ENCODE results near the gene CAT.

Gene CAT

DNA sequence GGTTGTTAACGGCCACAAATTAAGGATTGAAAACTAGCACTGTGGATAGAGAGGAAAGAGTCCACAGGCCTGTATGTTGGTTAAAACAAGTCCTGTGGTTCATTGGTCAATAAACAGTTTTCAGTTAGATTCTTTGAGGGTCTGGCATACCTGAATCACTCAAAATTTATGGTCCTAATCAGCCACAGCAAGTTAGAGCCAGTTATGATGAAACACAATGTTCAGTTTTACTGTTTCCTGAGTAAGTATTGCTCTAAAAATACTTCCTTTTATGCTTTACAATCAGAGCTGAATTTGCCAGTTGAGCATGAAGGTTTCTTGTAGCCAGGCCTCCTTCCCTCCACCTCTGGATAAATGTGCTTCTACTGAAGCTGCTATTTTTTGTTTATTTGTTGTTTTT, 12.9 kb upstream of the CAT start:
- TF ChIP-seq ISL1 (CRISPR knock-in tag; IDR thresholded peaks at IDR 0.05) (no peak), OSR1 (CRISPR knock-in tag; IDR thresholded peaks at IDR 0.05) (no peak), ZNF565 (CRISPR knock-in tag; conservative IDR thresholded peaks at IDR 0.05; ENCODE audit: low read depth) (no peak), ZNF70 (CRISPR knock-in tag; IDR thresholded peaks at IDR 0.05) (no peak), ARNTL (CRISPR knock-in tag; IDR thresholded peaks at IDR 0.05; ENCODE audit: borderline replicate concordance, low read depth) (no peak), ZFP30 (CRISPR knock-in tag; IDR thresholded peaks at IDR 0.05) (no peak), CSDC2 (CRISPR knock-in tag; IDR thresholded peaks at IDR 0.05) (no peak), PPARA (CRISPR knock-in tag; IDR thresholded peaks at IDR 0.05; ENCODE audit: borderline replicate concordance) (no peak)

DNA sequence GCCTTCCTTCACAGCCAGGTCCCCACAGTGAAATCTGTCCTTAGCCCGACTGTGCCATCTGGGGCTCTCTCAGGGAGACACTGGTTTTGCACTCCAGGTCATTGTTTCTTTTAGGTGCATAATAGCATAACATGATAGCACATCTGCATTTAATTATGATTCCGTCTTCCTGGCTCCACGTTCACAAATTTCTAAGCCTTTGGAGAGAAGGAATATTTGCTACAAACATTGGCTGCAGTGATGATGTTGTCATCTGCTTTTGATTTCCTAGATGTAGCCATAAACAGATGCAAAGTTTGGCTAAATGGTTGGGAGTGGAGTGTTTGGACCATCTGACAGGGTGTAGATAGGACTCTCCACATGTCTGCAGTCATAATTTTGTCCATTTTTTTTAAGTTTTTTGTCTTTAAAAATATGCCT, 12.0 kb upstream of the CAT start:
- TF ChIP-seq, protein P1, sequence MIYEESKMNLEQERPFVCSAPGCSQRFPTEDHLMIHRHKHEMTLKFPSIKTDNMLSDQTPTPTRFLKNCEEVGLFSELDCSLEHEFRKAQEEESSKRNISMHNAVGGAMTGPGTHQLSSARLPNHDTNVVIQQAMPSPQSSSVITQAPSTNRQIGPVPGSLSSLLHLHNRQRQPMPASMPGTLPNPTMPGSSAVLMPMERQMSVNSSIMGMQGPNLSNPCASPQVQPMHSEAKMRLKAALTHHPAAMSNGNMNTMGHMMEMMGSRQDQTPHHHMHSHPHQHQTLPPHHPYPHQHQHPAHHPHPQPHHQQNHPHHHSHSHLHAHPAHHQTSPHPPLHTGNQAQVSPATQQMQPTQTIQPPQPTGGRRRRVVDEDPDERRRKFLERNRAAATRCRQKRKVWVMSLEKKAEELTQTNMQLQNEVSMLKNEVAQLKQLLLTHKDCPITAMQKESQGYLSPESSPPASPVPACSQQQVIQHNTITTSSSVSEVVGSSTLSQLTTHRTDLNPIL (CRISPR knock-in tag; IDR thresholded peaks at IDR 0.05; ENCODE audit: low read depth), result no peak
- TF ChIP-seq ESRRG (CRISPR knock-in tag; IDR thresholded peaks at IDR 0.05), result no peak
- no peak for TF ChIP-seq ZFP30 (CRISPR knock-in tag; IDR thresholded peaks at IDR 0.05)
- no peak for TF ChIP-seq GLIS3 (CRISPR knock-in tag; IDR thresholded peaks at IDR 0.05)
- TF ChIP-seq, protein P2, sequence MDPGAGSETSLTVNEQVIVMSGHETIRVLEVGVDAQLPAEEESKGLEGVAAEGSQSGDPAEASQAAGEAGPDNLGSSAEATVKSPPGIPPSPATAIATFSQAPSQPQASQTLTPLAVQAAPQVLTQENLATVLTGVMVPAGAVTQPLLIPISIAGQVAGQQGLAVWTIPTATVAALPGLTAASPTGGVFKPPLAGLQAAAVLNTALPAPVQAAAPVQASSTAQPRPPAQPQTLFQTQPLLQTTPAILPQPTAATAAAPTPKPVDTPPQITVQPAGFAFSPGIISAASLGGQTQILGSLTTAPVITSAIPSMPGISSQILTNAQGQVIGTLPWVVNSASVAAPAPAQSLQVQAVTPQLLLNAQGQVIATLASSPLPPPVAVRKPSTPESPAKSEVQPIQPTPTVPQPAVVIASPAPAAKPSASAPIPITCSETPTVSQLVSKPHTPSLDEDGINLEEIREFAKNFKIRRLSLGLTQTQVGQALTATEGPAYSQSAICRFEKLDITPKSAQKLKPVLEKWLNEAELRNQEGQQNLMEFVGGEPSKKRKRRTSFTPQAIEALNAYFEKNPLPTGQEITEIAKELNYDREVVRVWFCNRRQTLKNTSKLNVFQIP (CRISPR knock-in tag; IDR thresholded peaks at IDR 0.05; ENCODE audit: borderline replicate concordance, low read depth), result no peak
- TF ChIP-seq ZC3H10 (CRISPR knock-in tag; IDR thresholded peaks at IDR 0.05), result no peak
- no peak for TF ChIP-seq ZNF70 (CRISPR knock-in tag; IDR thresholded peaks at IDR 0.05)
- TF ChIP-seq TCF4 (CRISPR knock-in tag; IDR thresholded peaks at IDR 0.05; ENCODE audit: borderline replicate concordance), result peak; percentile 99
- TF ChIP-seq, protein P3, sequence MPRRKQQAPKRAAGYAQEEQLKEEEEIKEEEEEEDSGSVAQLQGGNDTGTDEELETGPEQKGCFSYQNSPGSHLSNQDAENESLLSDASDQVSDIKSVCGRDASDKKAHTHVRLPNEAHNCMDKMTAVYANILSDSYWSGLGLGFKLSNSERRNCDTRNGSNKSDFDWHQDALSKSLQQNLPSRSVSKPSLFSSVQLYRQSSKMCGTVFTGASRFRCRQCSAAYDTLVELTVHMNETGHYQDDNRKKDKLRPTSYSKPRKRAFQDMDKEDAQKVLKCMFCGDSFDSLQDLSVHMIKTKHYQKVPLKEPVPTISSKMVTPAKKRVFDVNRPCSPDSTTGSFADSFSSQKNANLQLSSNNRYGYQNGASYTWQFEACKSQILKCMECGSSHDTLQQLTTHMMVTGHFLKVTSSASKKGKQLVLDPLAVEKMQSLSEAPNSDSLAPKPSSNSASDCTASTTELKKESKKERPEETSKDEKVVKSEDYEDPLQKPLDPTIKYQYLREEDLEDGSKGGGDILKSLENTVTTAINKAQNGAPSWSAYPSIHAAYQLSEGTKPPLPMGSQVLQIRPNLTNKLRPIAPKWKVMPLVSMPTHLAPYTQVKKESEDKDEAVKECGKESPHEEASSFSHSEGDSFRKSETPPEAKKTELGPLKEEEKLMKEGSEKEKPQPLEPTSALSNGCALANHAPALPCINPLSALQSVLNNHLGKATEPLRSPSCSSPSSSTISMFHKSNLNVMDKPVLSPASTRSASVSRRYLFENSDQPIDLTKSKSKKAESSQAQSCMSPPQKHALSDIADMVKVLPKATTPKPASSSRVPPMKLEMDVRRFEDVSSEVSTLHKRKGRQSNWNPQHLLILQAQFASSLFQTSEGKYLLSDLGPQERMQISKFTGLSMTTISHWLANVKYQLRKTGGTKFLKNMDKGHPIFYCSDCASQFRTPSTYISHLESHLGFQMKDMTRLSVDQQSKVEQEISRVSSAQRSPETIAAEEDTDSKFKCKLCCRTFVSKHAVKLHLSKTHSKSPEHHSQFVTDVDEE (CRISPR knock-in tag; IDR thresholded peaks at IDR 0.05), result peak; percentile 81; the same call in 1 of the 2 replicates
- TF ChIP-seq ZNF8 (CRISPR knock-in tag; IDR thresholded peaks at IDR 0.05), result no peak
- no peak for TF ChIP-seq ZNF565 (CRISPR knock-in tag; conservative IDR thresholded peaks at IDR 0.05; ENCODE audit: low read depth)
- ATAC-seq, result peak; percentile 95

More for the DNA sequence above, 12.9 kb upstream of the CAT start:
- ATAC-seq, result no peak; the same call in 2 of the 3 replicates

DNA sequence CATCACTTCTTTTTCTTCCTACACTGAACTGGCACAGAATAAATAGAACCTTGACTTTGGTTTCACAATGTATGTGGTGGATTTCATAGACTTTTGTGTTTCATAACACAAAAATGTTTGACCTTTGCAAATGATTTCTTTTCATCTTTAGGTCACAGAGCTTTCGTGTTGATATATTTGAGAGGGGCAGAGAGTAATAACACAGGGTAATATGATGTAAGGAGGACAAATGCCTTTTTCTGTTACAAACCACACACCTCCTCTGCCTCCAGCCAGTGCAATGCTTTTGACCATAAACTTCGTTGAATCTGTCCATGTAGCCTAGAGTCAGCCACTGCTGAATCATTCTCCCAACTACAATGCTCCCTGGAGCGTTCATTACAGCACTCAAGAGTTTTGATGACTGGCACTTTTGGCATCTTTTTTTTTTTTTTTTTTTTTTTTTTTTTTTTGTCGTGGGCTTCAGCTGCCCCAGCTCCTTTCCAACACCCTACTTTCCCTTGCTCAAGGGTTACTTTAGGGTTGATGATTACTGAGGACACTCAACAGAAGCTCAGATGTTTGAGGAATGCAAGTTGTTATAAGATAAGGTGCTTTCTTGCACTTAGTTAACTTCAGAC, 11.4 kb upstream of the CAT start:
- peak; percentile 85 for ATAC-seq
- TF ChIP-seq ESRRG (CRISPR knock-in tag; IDR thresholded peaks at IDR 0.05), result no peak
- TF ChIP-seq, protein P2 (CRISPR knock-in tag; IDR thresholded peaks at IDR 0.05; ENCODE audit: borderline replicate concordance, low read depth), result no peak
- TF ChIP-seq, protein P1 (CRISPR knock-in tag; IDR thresholded peaks at IDR 0.05; ENCODE audit: low read depth), result no peak
- no peak for TF ChIP-seq ZFP3 (CRISPR knock-in tag; IDR thresholded peaks at IDR 0.05)
- no peak for TF ChIP-seq ZNF70 (CRISPR knock-in tag; IDR thresholded peaks at IDR 0.05)
- no peak for TF ChIP-seq ZFP30 (CRISPR knock-in tag; IDR thresholded peaks at IDR 0.05)

DNA sequence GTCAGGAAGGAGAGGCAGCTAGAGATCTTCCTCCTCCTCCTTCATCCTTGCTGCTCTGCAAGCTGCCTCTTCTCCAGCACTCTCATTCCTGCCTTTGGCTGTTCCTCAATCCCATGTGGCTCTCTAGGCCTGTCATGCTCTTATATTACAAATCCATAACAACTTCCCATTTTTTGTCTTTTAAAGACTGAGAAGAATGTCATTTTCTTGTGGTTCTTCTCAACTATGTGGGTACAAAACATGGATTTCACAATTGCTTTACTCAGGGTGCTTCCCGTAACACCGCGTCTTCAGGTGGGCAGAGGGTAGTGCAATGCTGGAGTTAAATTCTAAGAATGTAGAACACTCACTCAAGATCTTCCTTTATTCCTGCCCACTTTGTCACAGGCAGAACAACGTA, 6.8 kb upstream of the CAT start:
- TF ChIP-seq, protein P3 (CRISPR knock-in tag; IDR thresholded peaks at IDR 0.05), result no peak
- TF ChIP-seq RARB (CRISPR knock-in tag; IDR thresholded peaks at IDR 0.05) (no peak), TOX (CRISPR knock-in tag; IDR thresholded peaks at IDR 0.05; ENCODE audit: borderline replicate concordance) (no peak), GLIS3 (CRISPR knock-in tag; IDR thresholded peaks at IDR 0.05) (no peak)
- ATAC-seq, result no peak
